RWPE1 (cell line): ENCODE results near the gene RENBP.

Experiments used
- CTCF ChIA-PET: fragments of 350-600 bp; sonication (Branson Sonifier 250); formaldehyde crosslinking; extraction: SDS; loops from one replicate; lab custom pipeline; 2021; lab: Yijun Ruan, JAX
- POLR2A ChIA-PET: fragments of 400-600 bp; formaldehyde crosslinking; extraction: SDS; loops from one replicate; lab custom pipeline; 2020; ENCODE audit warnings: antibody characterized with exemption; ENCODE audit not compliant: low non-redundant PET; lab: Yijun Ruan, JAX
- DNase-seq: peaks from one replicate; pipeline ENCODE4 v3.0.0; 2012; ENCODE audit warnings: low spot score
- H3K27ac ChIP-seq: fragments of 450-650 bp; 2 replicates; pipeline ENCODE4 v1.5.1; 2017
- CTCF ChIP-seq: fragments of 450-650 bp; conservative IDR thresholded peaks from 2 replicates; pipeline ENCODE4 v1.5.1; 2017; ENCODE audit warnings: low read depth, mild to moderate bottlenecking

RENBP gene

GRCh38 chrX:153938226-153938786 is 6.1 kb downstream of the RENBP start:
- H3K27ac ChIP-seq: no peak overlapping the region
- POLR2A ChIA-PET: no interaction called here
- no peak for TF ChIP-seq CTCF
- no peak for DNase-seq
- CTCF ChIA-PET: interaction anchor here (0.7 to 1.1 kb wide), 2 partner anchors 11 to 54 kb away, joined by 3 to 4 read pairs; no protein-coding TSS in a partner anchor

- TF ChIP-seq CTCF: no peak
- ChIA-PET POLR2A (no interaction called here), CTCF (interaction anchor here (0.6 kb wide), 1 partner anchor 13 kb away, joined by 3 read pairs; no protein-coding TSS in a partner anchor)
- H3K27ac ChIP-seq: no peak overlapping the region
- DNase-seq: no peak
These were observed 7.4 kb downstream of the RENBP start for GRCh38 chrX:153937056-153937455.

- ChIA-PET CTCF (no interaction called here), POLR2A (interaction anchor here (0.8 kb wide), 1 partner anchor 12 kb away, joined by 3 read pairs; no protein-coding TSS in a partner anchor)
- peak overlapping the region; percentile 66 for H3K27ac ChIP-seq
- TF ChIP-seq CTCF: no peak
- DNase-seq: no peak
These were observed 9.1 kb downstream of the RENBP start for GRCh38 chrX:153935326-153935851.

GRCh38 chrX:153934762-153935325 is 9.6 kb downstream of the RENBP start, which contains the start of gene NAA10:
Gene NAA10 (minus strand): TSS chrX:153935037. CDS start chrX:153934904, 133 bp downstream.
- DNase-seq: peak; percentile 61
- no peak for TF ChIP-seq CTCF
- POLR2A ChIA-PET: interaction anchor here (0.8 kb wide), 1 partner anchor 13 kb away, joined by 3 read pairs; no protein-coding TSS in a partner anchor
- H3K27ac ChIP-seq: peak within 1 kb of the TSS; percentile 66
- CTCF ChIA-PET: no interaction called here

- H3K27ac ChIP-seq: peak overlapping the region; percentile 66
- CTCF ChIA-PET: no interaction called here
- DNase-seq: no peak
- no peak for TF ChIP-seq CTCF
- POLR2A ChIA-PET: no interaction called here
These were observed 10.2 kb downstream of the RENBP start for GRCh38 chrX:153934148-153934761.

- ChIA-PET POLR2A (no interaction called here), CTCF (no interaction called here)
- no peak for DNase-seq
- H3K27ac ChIP-seq: peak overlapping the region; percentile 66
- no peak for TF ChIP-seq CTCF
These were observed 10.7 kb downstream of the RENBP start for GRCh38 chrX:153933748-153934147.
